Smooth muscle cell (in vitro differentiated cells): ENCODE measurements around the gene SCAF4. TPM values are rescaled to one million over a fixed set of nuclear protein-coding genes. Genes with fewer than 3 reads are reported as not detected.
A peak's percentile ranks its signal among the peaks of the same experiment; 100 is the strongest.

Experiments
- DNase-seq: peaks from one replicate; lab custom pipeline; 2025; ENCODE audit not compliant: unreplicated experiment; lab: John Stamatoyannopoulos, UW
- H2AFZ ChIP-seq: fragments of 200-600 bp; sonication (generic); 2 replicates; pipeline ENCODE4 v1.6.0; 2016; ENCODE audit warnings: antibody characterized with exemption, low read depth, mild to moderate bottlenecking
- H3F3A ChIP-seq: fragments of 200-600 bp; sonication (generic); 2 replicates; pipeline ENCODE4 v1.6.0; 2017; ENCODE audit warnings: antibody characterized with exemption, low read depth
- H3K27ac ChIP-seq: fragments of 200-600 bp; sonication (generic); 2 replicates; pipeline ENCODE4 v1.5.1; 2016; ENCODE audit warnings: low read depth, mild to moderate bottlenecking
- H3K27me3 ChIP-seq: fragments of 200-600 bp; sonication (generic); 2 replicates; pipeline ENCODE4 v1.6.1; 2016; ENCODE audit warnings: low read depth, mild to moderate bottlenecking
- H3K36me3 ChIP-seq: fragments of 200-600 bp; sonication (generic); 2 replicates; pipeline ENCODE4 v1.5.1; 2016; ENCODE audit warnings: low read depth
- H3K4me1 ChIP-seq: fragments of 200-600 bp; sonication (generic); 2 replicates; pipeline ENCODE4 v1.5.1; 2016; ENCODE audit warnings: low read depth
- H3K4me2 ChIP-seq: fragments of 200-600 bp; sonication (generic); 2 replicates; pipeline ENCODE4 v1.6.0; 2016; ENCODE audit warnings: mild to moderate bottlenecking
- H3K4me3 ChIP-seq: fragments of 200-600 bp; sonication (generic); 2 replicates; pipeline ENCODE4 v1.5.1; 2016; ENCODE audit warnings: mild to moderate bottlenecking
- H3K79me2 ChIP-seq: fragments of 200-600 bp; sonication (generic); 2 replicates; pipeline ENCODE4 v1.6.0; 2016; ENCODE audit warnings: low read depth, mild to moderate bottlenecking
- H3K9ac ChIP-seq: fragments of 200-600 bp; sonication (generic); 2 replicates; pipeline ENCODE4 v1.6.0; 2016; ENCODE audit warnings: low read depth
- H3K9me3 ChIP-seq: fragments of 200-600 bp; sonication (generic); replicated peaks from 2 replicates; pipeline ENCODE4 v1.5.1; 2016; ENCODE audit warnings: low read depth
- H4K20me1 ChIP-seq: fragments of 200-600 bp; sonication (generic); 2 replicates; pipeline ENCODE4 v1.6.0; 2016; ENCODE audit warnings: low read depth
- CTCF ChIP-seq: fragments of 200-600 bp; sonication (generic); IDR thresholded peaks from 2 replicates; pipeline ENCODE4 v1.5.1; 2017; ENCODE audit warnings: borderline replicate concordance, mild to moderate bottlenecking, antibody characterized with exemption; ENCODE audit not compliant: insufficient read depth, poor library complexity, severe bottlenecking
- WGBS: methylation state at CpG from one replicate; pipeline ENCODE4 v1.1.7; 2016; ENCODE audit warnings: low lambda C conversion rate; 5-methylcytosine and 5-hydroxymethylcytosine counted together
- polyA plus RNA-seq: library from polyadenylated mRNA; unstranded; fragments of >200 nt; fragmentation: Nextera tagmentation; extraction: Ambion mirVana; gene quantifications from 2 replicates; pipeline ENCODE4 v1.2.1, GENCODE V29; 2016
- total RNA-seq: library from RNA; depleted of rRNA; stranded (reverse); fragments of >200 nt; gene quantifications from 2 replicates; pipeline ENCODE4 v1.2.3, GENCODE V29; 2014

Gene SCAF4
- total and polyA plus RNA-seq, 2 experiments from 2014 or later: 8.7 to 21.8 TPM

GRCh38 chr21:31721381-31721780, 10.5 kb downstream of the SCAF4 start:
- H3F3A ChIP-seq: no peaks in the 10 kb centered on the region
- TF ChIP-seq CTCF: no peak
- no peak overlapping the region for H3K9ac ChIP-seq
- H3K4me3 ChIP-seq: no peak overlapping the region
- no peaks in the 10 kb centered on the region for H3K27me3 ChIP-seq
- H3K27ac ChIP-seq: no peak overlapping the region
- peaks cover 100% of the 10 kb centered on the region for H4K20me1 ChIP-seq
- H2AFZ ChIP-seq: no peak overlapping the region
- peaks cover 10% of the 10 kb centered on the region for H3K4me1 ChIP-seq
- no peaks in the 10 kb centered on the region for H3K9me3 ChIP-seq
- peaks cover 98% of the 10 kb centered on the region for H3K79me2 ChIP-seq
- WGBS: 91% methylated on average over 4 of the region's 4 CpGs
- no peaks in the 10 kb centered on the region for H3K36me3 ChIP-seq
- H3K4me2 ChIP-seq: no peak overlapping the region
- DNase-seq: no peak

- H3F3A ChIP-seq: no peaks in the 10 kb centered on the region
- no peak for DNase-seq
- peaks cover 12% of the 10 kb centered on the region for H3K4me1 ChIP-seq
- H2AFZ ChIP-seq: no peak overlapping the region
- H3K9me3 ChIP-seq: no peaks in the 10 kb centered on the region
- no peak overlapping the region for H3K4me3 ChIP-seq
- H3K4me2 ChIP-seq: no peak overlapping the region
- no peak for TF ChIP-seq CTCF
- no peaks in the 10 kb centered on the region for H3K27me3 ChIP-seq
- H4K20me1 ChIP-seq: peaks cover 100% of the 10 kb centered on the region
- H3K27ac ChIP-seq: no peak overlapping the region
- WGBS: 90% methylated on average over 3 of the region's 3 CpGs
- no peak overlapping the region for H3K9ac ChIP-seq
- H3K36me3 ChIP-seq: no peaks in the 10 kb centered on the region
- H3K79me2 ChIP-seq: peaks cover 98% of the 10 kb centered on the region
Measured at GRCh38 chr21:31720739-31721138, 11.2 kb downstream of the SCAF4 start.

- Histone ChIP-seq H3K36me3 (no peaks in the 10 kb centered on the region), H3F3A (peaks cover 3% of the 10 kb centered on the region), H3K9me3 (no peaks in the 10 kb centered on the region), H3K4me3 (no peak overlapping the region), H3K4me1 (peaks cover 15% of the 10 kb centered on the region), H3K27me3 (no peaks in the 10 kb centered on the region), H3K79me2 (peaks cover 98% of the 10 kb centered on the region), H4K20me1 (peaks cover 100% of the 10 kb centered on the region), H3K9ac (no peak overlapping the region), H3K27ac (no peak overlapping the region), H3K4me2 (no peak overlapping the region), H2AFZ (no peak overlapping the region)
- 48% methylated on average over 2 of the region's 2 CpGs for WGBS
- no peak for TF ChIP-seq CTCF
- DNase-seq: no peak
Measured at GRCh38 chr21:31720330-31720729, 11.6 kb downstream of the SCAF4 start.

- Histone ChIP-seq H4K20me1 (peaks cover 100% of the 10 kb centered on the region), H3K36me3 (no peaks in the 10 kb centered on the region), H3K27me3 (no peaks in the 10 kb centered on the region), H2AFZ (no peak overlapping the region), H3K4me1 (peaks cover 32% of the 10 kb centered on the region), H3K79me2 (peaks cover 93% of the 10 kb centered on the region), H3K9me3 (no peaks in the 10 kb centered on the region), H3F3A (peaks cover 20% of the 10 kb centered on the region), H3K27ac (peak overlapping the region; percentile 61), H3K9ac (no peak overlapping the region), H3K4me2 (no peak overlapping the region), H3K4me3 (no peak overlapping the region)
- no peak for DNase-seq
- TF ChIP-seq CTCF: no peak
- WGBS: 95% methylated on average over 2 of the region's 2 CpGs
Measured at GRCh38 chr21:31716106-31716505, 15.8 kb downstream of the SCAF4 start.
